GM18511 (cell line): ENCODE results near the gene ITIH3.
A peak's percentile ranks its signal among the peaks of the same experiment; 100 is the strongest.

Experiments used
- ATAC-seq: cut with Tn5 transposase; IDR thresholded peaks from one replicate; pipeline ENCODE4 v1.9.1; 2021; ENCODE audit warnings: mild to moderate bottlenecking, moderate library complexity; ENCODE audit not compliant: unreplicated experiment

Gene ITIH3

DNA sequence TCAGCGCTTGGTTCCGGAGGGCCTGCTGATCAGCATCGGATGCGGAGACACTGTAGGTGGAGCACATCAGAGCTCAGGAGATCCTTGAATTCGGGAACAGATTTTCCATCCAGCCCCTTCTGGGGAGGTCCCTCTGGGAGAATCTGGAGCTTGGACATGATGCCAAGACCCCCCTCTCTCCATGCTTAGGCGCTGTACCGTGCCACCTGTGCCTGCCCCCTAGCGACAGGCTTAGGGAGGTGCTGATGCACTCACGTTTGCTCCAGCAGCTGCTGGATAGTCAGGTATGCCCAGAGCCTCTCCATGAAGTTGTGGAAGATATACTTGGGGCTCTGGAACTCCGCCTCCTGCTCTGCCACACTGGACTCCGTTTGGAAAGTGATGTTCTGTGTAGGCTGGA, 26.1 kb downstream of the ITIH3 start:
- ATAC-seq, result no peak

DNA sequence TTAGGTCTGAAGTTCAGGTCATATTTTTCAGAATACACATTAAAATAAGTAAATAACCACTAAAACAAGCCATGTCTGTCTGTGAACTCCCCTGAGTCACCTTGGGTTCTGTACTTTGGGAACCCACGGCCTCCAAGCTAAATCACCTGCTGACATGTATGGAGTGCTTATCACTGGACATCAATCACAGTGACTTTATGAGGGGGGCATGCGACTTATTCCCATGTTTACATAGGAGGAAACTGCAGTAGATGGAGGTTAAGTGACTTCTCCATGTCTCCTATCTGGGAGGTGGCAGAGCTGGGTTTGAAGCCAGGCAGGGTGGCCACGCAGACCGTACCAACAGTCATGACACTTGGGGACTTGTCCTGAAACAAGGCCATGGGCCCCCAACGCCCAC, 27.8 kb downstream of the ITIH3 start:
- no peak for ATAC-seq

DNA sequence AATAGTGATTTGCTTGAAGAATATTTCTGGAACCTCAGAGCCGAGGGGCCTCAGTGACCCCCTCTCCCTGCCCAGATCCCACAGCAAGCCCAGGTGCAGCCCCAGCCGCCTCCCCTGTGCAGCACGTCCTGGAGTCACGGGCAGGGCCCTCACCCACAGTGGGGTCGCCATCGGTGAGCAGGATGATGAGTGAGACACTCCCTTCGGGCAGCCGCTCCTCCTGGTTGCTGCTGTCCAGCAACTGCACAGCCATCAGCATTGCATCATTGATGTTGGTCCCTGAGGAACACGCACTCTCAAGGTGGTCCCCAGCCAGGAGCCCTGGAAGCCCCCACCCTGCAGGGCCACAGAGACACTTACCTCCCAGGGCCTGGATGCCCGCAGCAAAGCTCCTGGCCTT, 29.4 kb downstream of the ITIH3 start:
- ATAC-seq, result no peak

DNA sequence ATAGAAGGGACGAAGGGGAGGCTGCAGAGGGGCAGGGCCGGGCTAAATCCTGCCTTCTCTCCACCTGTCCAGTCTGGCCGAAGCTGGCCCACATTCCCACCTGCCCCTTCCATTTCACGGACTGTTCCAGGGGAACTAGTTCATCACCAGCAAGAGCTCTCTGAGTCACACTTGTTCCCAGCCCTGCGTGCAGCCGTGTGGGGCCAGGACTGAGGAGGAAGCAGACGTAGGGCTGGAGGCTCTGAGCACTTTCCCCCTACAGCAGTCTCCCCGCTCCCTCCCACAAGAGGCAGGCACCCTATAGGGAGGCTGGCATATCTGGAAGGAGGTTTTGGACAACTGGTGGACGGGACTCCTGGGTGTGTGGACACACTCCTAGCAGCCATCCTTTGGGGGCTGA, 32.8 kb downstream of the ITIH3 start:
- no peak for ATAC-seq

DNA sequence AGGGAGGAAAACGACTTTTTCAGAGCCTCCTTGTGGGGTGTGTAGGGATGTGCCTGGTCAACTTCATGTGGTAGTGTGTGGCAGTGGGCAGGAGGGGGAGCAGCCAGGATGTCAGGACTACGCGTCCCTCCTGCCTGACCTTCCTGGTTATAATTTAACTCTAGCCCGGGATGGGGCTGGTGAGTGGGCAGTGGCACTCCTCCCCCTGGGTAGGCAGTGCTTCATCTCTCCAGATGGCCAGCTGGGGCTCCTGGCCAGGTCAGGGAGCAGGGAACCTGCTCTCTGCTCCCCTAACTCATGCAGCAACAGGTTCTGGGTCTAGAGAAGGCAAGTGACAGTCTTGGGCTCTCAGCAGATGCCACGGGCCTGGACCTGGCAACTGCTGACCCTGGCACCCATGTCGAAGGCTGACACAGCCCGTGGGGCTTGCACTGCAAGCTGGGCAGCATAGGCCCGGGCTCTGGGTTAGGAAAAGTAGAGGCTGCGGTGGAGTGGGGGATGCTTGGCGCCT, 33.3 kb downstream of the ITIH3 start:
- ATAC-seq, result no peak

- ATAC-seq, result no peak
Observed at GRCh38 chr3:52829482-52829881, 34.9 kb downstream of the ITIH3 start.

DNA sequence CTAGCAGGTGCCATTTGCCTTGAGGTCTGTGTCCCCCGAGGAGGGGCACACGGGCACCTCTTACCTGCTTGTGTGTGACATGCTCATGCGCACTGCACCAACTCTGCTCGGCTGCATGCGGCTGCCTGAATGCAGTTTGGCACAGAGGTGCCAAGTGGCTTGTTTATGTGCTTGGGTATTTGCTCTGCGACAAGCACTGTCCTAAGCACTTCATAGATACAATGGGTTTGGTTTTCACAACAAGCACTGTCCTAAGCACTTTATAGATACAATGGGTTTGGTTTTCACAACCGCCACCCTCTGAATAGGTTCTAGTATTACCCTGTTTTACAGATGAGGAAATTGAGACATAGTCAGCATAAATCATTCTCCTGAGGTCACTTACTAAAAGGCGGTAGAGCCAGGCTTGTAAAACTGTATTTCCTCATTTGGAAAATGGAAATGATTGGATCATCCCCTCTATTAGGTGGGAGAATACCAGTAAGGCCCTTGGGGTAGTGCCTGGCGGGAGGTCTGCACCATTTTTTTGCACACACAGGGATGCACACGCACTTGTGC, 35.4 kb downstream of the ITIH3 start:
- no peak for ATAC-seq

- ATAC-seq, result no peak
Observed at GRCh38 chr3:52830535-52831258, 36.1 kb downstream of the ITIH3 start, which contains the start of gene ITIH4. Gene ITIH4, minus strand, starts transcription at chr3:52830672. Its CDS starts 30 bp downstream, at chr3:52830642.

- no peak for ATAC-seq
Observed at GRCh38 chr3:52831500-52832301, 37.1 kb downstream of the ITIH3 start.

- ATAC-seq, result no peak
Observed at GRCh38 chr3:52833202-52833601, 38.6 kb downstream of the ITIH3 start.

DNA sequence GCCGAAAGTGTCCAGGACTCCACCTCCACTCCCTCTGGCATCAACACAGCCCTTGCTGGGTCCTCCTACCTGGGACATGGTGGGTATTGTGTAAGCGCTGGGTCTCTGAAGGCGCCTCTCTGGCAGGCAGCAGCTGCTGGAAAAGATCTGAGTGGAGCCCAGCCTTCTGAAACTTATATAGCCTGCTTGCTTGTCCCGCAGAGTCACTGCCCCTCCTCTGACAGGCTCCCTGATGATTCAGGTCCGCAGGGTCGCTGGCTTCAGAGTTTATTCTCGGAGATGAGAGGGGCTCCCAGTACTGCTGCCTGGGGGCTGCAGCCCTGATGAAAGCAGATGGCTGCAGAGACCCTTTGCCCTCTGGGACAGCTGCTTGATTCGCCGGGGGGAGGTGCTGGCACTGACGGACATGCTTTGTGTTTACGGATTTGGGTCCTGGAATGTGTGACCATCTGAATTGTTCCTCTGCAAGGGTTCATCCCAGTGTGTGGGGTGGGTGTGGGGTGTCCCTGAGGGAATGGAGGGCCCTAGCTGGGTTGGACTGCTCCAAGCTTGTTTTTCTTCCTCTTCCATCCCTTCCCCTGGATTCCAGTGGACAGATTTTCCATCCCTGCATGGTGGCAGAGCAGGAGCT, 40.4 kb downstream of the ITIH3 start, which contains the start of gene MUSTN1:
Gene MUSTN1, minus strand, starts transcription at position 149 of the 631 bp plus-strand sequence. Its CDS starts 71 bp downstream, at position 78.
- ATAC-seq, result no peak

GRCh38 chr3:52835766-52836470, 41.3 kb downstream of the ITIH3 start:
- no peak for ATAC-seq

DNA sequence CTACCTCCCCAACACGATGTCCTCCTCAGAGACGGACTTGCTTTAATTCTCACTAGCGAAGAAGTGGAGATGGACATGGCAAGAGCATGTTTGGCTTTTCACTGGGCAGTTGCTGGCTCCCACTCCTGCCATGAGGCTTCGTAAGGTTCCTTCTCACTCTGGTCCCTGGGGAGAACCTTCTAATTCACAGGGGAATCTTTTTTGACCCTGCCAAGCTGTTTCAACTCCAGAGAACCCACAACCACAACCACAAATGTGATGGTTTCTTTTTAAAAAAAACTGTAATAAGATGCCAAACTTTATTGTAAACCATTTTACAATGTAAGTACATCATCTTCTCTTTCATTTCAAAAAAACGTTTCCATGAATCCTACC, 41.9 kb downstream of the ITIH3 start:
- ATAC-seq, result no peak

DNA sequence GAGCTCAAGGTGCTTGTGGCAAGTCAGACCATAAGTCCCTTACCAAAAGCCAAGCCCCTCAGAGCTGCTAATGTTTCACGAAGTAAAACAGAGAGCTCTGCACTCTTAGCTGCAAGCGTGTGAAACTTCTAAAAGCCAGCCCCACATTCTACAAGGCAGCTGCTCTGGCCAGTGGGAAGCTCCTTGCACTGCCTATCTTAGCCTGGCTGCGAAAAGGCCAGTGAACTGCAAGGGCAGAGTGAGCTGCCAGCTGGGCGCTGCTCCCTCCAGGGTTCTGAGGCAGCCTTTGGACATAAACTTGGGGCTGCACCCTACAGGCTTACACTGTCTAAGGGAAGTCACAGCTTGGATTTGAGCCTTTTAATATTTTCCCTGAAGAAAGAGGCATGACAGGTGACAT, 42.4 kb downstream of the ITIH3 start:
- no peak for ATAC-seq

DNA sequence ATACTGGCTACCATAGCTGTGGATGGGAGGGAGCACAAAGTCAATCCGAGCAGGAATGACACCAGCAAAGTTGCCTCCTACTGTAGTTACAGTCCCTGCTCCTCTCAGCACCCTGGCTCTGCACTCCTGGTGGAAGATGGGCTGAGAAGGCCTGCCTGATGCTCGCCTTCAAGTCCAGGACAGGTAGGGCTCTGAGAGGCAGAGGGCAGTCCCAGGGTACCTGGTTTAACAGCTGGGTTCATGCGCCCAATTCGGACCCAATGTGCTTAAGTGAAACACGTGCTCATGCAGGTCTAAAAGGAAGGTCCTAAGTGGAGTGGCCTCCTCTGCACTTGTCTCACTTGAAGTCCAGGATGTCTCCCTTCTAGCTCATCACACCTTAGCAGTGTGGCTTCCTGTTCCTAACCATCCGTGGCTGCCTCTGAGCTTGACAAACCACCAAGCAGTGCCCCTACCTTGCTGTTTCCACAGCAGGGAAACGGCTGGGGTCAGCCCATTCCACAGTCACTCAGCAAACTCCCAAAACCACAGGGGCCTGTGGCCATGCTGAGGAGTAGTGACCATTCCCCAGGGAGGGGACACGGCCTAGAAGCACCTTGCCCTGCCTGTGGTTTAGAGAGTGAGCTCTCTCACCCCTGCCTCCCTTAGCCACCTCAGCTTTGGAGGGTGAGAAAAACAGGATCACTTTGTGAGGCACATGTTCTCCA, 44.1 kb downstream of the ITIH3 start:
- no peak for ATAC-seq

GRCh38 chr3:52839268-52839575, 44.6 kb downstream of the ITIH3 start:
- ATAC-seq, result no peak

- ATAC-seq, result no peak
Observed at GRCh38 chr3:52839892-52840545, 45.4 kb downstream of the ITIH3 start.

DNA sequence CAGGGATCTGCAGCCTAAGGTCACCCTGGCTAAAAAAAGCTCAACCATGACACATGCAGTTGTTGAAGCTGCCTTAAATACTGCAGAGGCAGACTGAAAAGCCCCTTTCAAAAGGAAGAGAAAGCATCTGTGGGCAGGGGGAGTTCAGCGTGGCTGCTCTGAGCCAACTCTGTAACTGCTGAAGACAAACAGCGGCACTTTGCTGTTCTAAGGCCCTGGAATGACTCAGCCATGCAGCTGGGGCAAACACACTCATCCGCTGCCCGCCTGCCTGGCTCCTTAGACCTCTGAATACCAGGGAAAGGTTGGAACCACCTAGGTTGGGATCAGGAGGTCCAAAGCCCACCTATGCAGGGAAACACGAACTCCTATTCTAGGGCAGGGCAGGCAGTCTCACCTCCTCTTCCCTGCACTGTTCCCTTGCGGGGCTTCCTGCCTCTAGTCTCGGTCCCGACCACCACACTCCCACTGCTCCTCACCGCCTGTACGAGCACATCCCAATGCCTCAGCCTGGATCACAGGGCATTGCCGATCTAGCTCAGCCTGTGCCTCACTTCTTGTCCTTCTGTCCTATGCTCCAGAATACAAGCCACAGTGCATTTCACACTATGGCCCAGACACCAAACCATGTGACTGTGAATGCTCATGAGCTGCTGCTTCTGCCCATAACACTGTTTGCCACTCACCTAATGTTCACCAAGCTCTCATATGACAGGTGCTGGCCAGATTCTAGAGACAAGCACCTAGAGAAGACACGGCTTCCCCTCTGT, 46.8 kb downstream of the ITIH3 start:
- ATAC-seq, result peak; percentile 51

GRCh38 chr3:52841981-52842340, 47.4 kb downstream of the ITIH3 start:
- no peak for ATAC-seq
